Heart left ventricle (tissue), 16 donors: Measurements from ENCODE around the gene MAPK10. TPM values are rescaled to one million over a fixed set of nuclear protein-coding genes. Genes with fewer than 3 reads are reported as not detected.

Source experiments
- ATAC-seq, 4 donors: fragments of 200-7000 bp; cut with Tn5 transposase; one replicate each; pipeline ENCODE4 v1.9.1; 2020 to 2022; ENCODE audit warnings: moderate library complexity in 4 of 4, mild to moderate bottlenecking in 3 of 4, moderate number of reproducible peaks in 1 of 4
- DNase-seq, 5 donors: peaks; one replicate each; pipeline ENCODE4 v3.0.0-alpha.2; 2020
- H3K27ac ChIP-seq, 12 donors: fragments of 200-600 bp; sonication (generic) in 4 of 12; one replicate each; pipeline versions ENCODE4 v1.5.0 to v1.8.0; 2016 to 2022; ENCODE audit warnings: mild to moderate bottlenecking in 2 of 12
- H3K27me3 ChIP-seq, 9 donors: fragments of 200-600 bp; sonication (generic) in 2 of 9; one replicate each; pipeline versions ENCODE4 v1.5.1 to v1.8.0; 2016 to 2022; ENCODE audit warnings: mild to moderate bottlenecking in 3 of 9
- H3K36me3 ChIP-seq, 9 donors: fragments of 200-600 bp; sonication (generic) in 2 of 9; one replicate each; pipeline versions ENCODE4 v1.5.0 to v1.8.0; 2018 to 2022; ENCODE audit warnings: mild to moderate bottlenecking in 2 of 9
- H3K4me1 ChIP-seq, 12 donors: fragments of 200-600 bp; sonication (generic) in 4 of 12; one replicate each; pipeline versions ENCODE4 v1.5.0 to v1.8.0; 2016 to 2022; ENCODE audit warnings: mild to moderate bottlenecking in 3 of 12
- H3K4me3 ChIP-seq, 12 donors: fragments of 200-600 bp; sonication (generic) in 4 of 12; one replicate each; pipeline versions ENCODE4 v1.5.0 to v1.8.0; 2017 to 2022; ENCODE audit warnings: mild to moderate bottlenecking in 9 of 12, moderate library complexity in 4 of 12
- H3K9me3 ChIP-seq, 12 donors: fragments of 200-600 bp; sonication (generic) in 4 of 12; one replicate each; pipeline versions ENCODE4 v1.5.0 to v1.8.0; 2016 to 2022; ENCODE audit warnings: mild to moderate bottlenecking in 1 of 12
- CTCF ChIP-seq, 12 donors: fragments of 200-600 bp; sonication (generic) in 4 of 12; IDR thresholded peaks; one replicate each; pipeline versions ENCODE4 v1.5.0 to v1.8.0; 2018 to 2022; ENCODE audit warnings: antibody characterized with exemption in 12 of 12, mild to moderate bottlenecking in 5 of 12
- POLR2A ChIP-seq, 2 donors: fragments of 450-650 bp; IDR thresholded peaks; one replicate each; pipeline ENCODE4 v1.6.1; 2017; ENCODE audit warnings: antibody characterized with exemption in 2 of 2, mild to moderate bottlenecking in 2 of 2, moderate library complexity in 2 of 2
- WGBS, 4 donors: extraction: QIAGEN DNeasy Blood & Tissue Kit in 2 of 4; methylation state at CpG; one replicate each; pipeline versions ENCODE4 v1.1.5 to v1.1.7; 2013 to 2018; 5-methylcytosine and 5-hydroxymethylcytosine counted together
- intact Hi-C, 10 donors: fragments of 100-400 bp; cut with DNase I; formaldehyde crosslinking; loops; one replicate each; pipeline versions ENCODE4 v1.11.1 to v1.14.2; 2022
- polyA plus RNA-seq, 2 donors: library from polyadenylated mRNA; stranded (reverse); fragments of 200-250 nt; gene quantifications; one replicate each; pipeline ENCODE4 v1.2.3, GENCODE V29; 2013
- total RNA-seq, 9 donors: library from RNA; depleted of rRNA in 2 of 9; stranded (reverse); fragments of >200 nt in 2 of 9; fragmentation: NEBNext Ultra II Directional in 3 of 9; extraction: Animal tissue kit (Norgen Biotek cat#: 25700) in 3 of 9; gene quantifications; one replicate each; pipeline versions ENCODE4 v1.1.0 to v1.2.4, GENCODE V29; 2016 to 2023
- donor health status: ischemic (EF 13 %, LVEDD 7.1; RV severe dilation, severe dysfunction).
- donor health status: healthy with polysubstance abuse.
- donor health status: DM: no; HTN: yes; CAD: no.
- donor health status: DM: no; HTN: no; CAD: no.
- donor health status: ischemic (EF 25% LVEDD 6.9; RV normal size, moderate dysfunction).
- donor health status: ischemic (EF 25% LVEDD 5.7; RV mildly dilated, moderate dysfunction).
- donor health status: healthy.
- donor health status: DM: yes; HTN: yes; CAD: no.
- donor health status: ischemic (EF 35%, LVEDD 5.7; RV mildly dilated, moderate dysfunction).
- donor health status: nonischemic (EF 11% LVEDD 7.7; RV severe dilation, severe dysfunction).
- donor health status: DM: yes; HTN: yes; CAD: no.
- donor health status: PGD.
- donor health status: ischemic (EF 29% LVEDD 5.4; RV normal size, mild dysfunction).
- donor health status: nonischemic (EF 23%, LVEDD 6.1; RV moderate dilation, normal function).

The MAPK10 gene
- total and polyA plus RNA-seq, 11 donors: 0.87 to 14.1 (median 2.7) TPM

- ATAC-seq (no peak), DNase-seq (no peak)
- H3K4me1 ChIP-seq: no peaks in the 10 kb centered on the region
- TF ChIP-seq CTCF (IDR thresholded peaks at IDR 0.05) (peak in 3 of 12 donors; percentile 10 to 20 (median 12)), POLR2A (IDR thresholded peaks at IDR 0.05) (no peak)
- no peaks in the 10 kb centered on the region for H3K9me3 ChIP-seq
- H3K4me3 ChIP-seq: no peak overlapping the region
- WGBS, 4 donors: 31 to 42% (median 34%) methylated on average over 3 of the region's 3 CpGs
- H3K27me3 ChIP-seq: no peaks in the 10 kb centered on the region
- no peaks in the 10 kb centered on the region for H3K36me3 ChIP-seq
- no peak overlapping the region for H3K27ac ChIP-seq
- intact Hi-C loops: no loop called here
Measured at GRCh38 chr4:86223472-86223871, 136.4 kb downstream of the MAPK10 start.

- Histone ChIP-seq H3K27me3 (no peaks in the 10 kb centered on the region), H3K36me3 (no peaks in the 10 kb centered on the region), H3K9me3 (peaks cover 0 to 3% (median 0%) of the 10 kb centered on the region in 12 donors), H3K4me1 (no peaks in the 10 kb centered on the region), H3K4me3 (no peak overlapping the region), H3K27ac (no peak overlapping the region)
- intact Hi-C loops: no loop called here
- no peak for DNase-seq
- 81 to 89% (median 88%) methylated on average over 4 of the region's 4 CpGs for WGBS, 4 donors
- ATAC-seq: no peak
- no peak for TF ChIP-seq POLR2A (IDR thresholded peaks at IDR 0.05)
- TF ChIP-seq CTCF (IDR thresholded peaks at IDR 0.05): no peak
Measured at GRCh38 chr4:86221002-86221401, 138.9 kb downstream of the MAPK10 start.

- TF ChIP-seq CTCF (IDR thresholded peaks at IDR 0.05) (no peak), POLR2A (IDR thresholded peaks at IDR 0.05) (no peak)
- no peaks in the 10 kb centered on the region for H3K4me1 ChIP-seq
Measured at GRCh38 chr4:86220121-86220520, 139.7 kb downstream of the MAPK10 start.

GRCh38 chr4:86218746-86219473 lies 140.9 kb downstream of the MAPK10 start:
- Histone ChIP-seq H3K4me3 (no peak overlapping the region), H3K36me3 (no peaks in the 10 kb centered on the region), H3K9me3 (peaks cover 0 to 18% (median 7%) of the 10 kb centered on the region in 12 donors), H3K4me1 (no peaks in the 10 kb centered on the region), H3K27ac (no peak overlapping the region), H3K27me3 (no peaks in the 10 kb centered on the region)
- DNase-seq: no peak
- intact Hi-C loops: no loop called here
- 39 to 65% (median 47%) methylated on average over 5 of the region's 5 CpGs for WGBS, 4 donors
- ATAC-seq: no peak
- TF ChIP-seq POLR2A (IDR thresholded peaks at IDR 0.05): no peak
- no peak for TF ChIP-seq CTCF (IDR thresholded peaks at IDR 0.05)

More at GRCh38 chr4:86220121-86220520, 139.7 kb downstream of the MAPK10 start:
- Histone ChIP-seq H3K27ac (no peak overlapping the region), H3K9me3 (peaks cover 0 to 6% (median under 1%) of the 10 kb centered on the region in 12 donors), H3K27me3 (no peaks in the 10 kb centered on the region), H3K36me3 (no peaks in the 10 kb centered on the region), H3K4me3 (no peak overlapping the region)
- ATAC-seq (no peak), DNase-seq (no peak)
- WGBS, 4 donors: 79 to 87% (median 81%) methylated on average over 1 of the region's 1 CpG
- intact Hi-C loops: no loop called here
